GM10266 (cell line): ENCODE results near the gene ALG14.

Source experiments
- DNase-seq: peaks from one replicate; pipeline ENCODE4 v3.0.0; 2012; ENCODE audit errors: extremely low spot score
- CTCF ChIP-seq: IDR thresholded peaks from 2 replicates; pipeline ENCODE4 v1.5.1; 2012; ENCODE audit warnings: mild to moderate bottlenecking, low read depth; ENCODE audit not compliant: control insufficient read depth, insufficient read depth; ENCODE audit errors: missing control alignments

Gene ALG14

GRCh38 chr1:94929351-94930217 lies 143.2 kb downstream of the ALG14 start:
- DNase-seq, result no peak
- TF ChIP-seq CTCF, result no peak

GRCh38 chr1:94928293-94928939 lies 144.3 kb downstream of the ALG14 start:
- no peak for TF ChIP-seq CTCF
- DNase-seq, result no peak

GRCh38 chr1:94927405-94928175 lies 145.2 kb downstream of the ALG14 start:
- TF ChIP-seq CTCF, result no peak
- DNase-seq, result no peak

- TF ChIP-seq CTCF, result no peak
- peak; percentile 86 for DNase-seq
These were observed 145.8 kb downstream of the ALG14 start, which contains the start of gene CNN3 for GRCh38 chr1:94926915-94927404. Gene CNN3, minus strand, starts transcription at chr1:94927110. Its CDS starts 216 bp downstream, at chr1:94926894.

GRCh38 chr1:94926126-94926914 lies 146.4 kb downstream of the ALG14 start:
- peak; percentile 47 for DNase-seq
- TF ChIP-seq CTCF, result peak; percentile 21

- TF ChIP-seq CTCF, result no peak
- peak; percentile 28 for DNase-seq
These were observed 147.1 kb downstream of the ALG14 start for GRCh38 chr1:94925561-94926125.
